GM19463 (cell line): Measurements from ENCODE around the gene MFF.

ENCODE experiments used
- ATAC-seq: cut with Tn5 transposase; IDR thresholded peaks from one replicate; pipeline ENCODE4 v1.9.1; 2021; ENCODE audit warnings: mild to moderate bottlenecking, moderate library complexity; ENCODE audit not compliant: unreplicated experiment

The MFF gene

DNA sequence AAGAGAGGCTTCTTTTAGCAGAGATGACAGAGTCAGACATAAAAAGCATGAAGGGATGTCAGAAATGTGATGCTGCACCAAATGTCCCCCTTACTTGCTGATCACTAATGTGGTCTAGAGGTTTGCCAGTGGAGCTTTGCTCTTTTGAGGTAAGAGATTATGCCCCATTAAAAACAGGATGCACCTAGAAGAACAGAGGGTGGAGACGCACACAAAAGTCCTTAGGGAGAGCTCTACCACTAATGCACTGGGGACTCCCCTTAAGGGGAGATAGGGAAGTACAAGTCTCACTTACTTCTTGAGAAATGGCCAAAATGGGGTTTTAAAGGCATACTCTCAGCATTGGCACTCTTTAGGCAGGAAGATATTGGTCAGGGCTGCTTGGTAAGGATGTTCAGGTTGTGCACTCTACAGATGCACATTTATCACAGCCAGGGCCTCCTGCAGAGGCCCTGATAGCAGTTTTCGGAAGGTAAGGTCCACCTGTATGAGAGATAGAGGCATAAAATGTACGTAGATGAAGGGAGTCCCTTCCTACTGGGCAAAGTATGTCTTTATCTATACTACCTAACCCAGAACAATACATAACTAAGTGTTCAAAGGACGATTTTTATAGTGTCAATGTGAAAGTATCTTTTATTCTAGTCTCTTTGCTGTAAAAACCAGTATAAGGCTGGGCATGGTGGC lies 79.7 kb downstream of the MFF start:
- peak; percentile 33 for ATAC-seq

DNA sequence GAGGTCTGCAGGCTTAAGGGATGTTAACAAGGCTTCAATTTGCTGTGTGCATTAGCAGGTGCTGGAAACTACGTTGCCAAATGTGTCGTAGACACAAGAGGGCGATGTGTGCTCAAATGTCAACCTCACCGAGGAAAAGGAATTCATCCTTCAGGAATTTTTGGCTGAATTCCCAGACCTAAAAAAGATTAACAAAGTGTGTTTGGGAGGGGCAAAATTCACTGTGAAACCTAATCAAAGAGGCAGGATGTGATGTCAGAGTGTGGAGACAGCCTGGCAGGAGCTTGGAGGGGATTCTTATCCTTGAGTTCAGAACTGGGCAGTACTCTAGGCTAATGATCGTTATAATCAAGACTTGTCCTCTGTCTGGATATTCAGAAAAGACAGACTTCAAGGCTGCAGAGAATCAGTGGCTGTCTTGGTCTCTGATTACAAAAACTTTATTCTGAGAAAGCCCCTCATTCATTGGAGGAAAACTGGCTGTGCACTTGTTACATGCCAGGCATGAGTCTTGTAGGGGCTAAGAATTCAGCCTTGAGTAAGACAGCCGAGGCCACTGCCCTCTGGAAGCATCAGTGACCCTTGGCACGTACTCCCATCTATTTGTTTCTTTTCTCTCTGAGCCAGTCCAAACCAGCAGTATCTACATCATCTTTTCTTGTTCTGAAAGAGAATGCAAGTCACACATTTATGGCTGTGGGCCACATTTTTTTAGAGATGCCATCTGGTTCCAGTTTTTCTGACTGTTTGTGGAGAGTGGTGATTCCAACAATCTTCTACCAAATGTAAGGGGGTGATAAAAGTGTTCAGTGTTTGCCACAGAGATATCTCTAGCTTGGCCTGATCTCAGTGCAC lies 81.4 kb downstream of the MFF start:
- peak; percentile 38 for ATAC-seq
